ENCODE measurements around the gene WDR74.
"Not testable (repeated sequence)": the region's sequence is repeated elsewhere in the genome, so short reads cannot be mapped to it uniquely, and the experiment has no call there.

The WDR74 gene

GRCh38 chr11:62859281-62859703 lies 19.9 kb upstream of the WDR74 start:
- DNase-seq, result not testable (repeated sequence)

- DNase-seq, result no peak
Observed at GRCh38 chr11:62858201-62858600, 18.8 kb upstream of the WDR74 start.

- DNase-seq, result no peak
Observed at GRCh38 chr11:62857541-62857982, 18.2 kb upstream of the WDR74 start.

GRCh38 chr11:62856333-62856895 lies 17.0 kb upstream of the WDR74 start:
- no peak for DNase-seq

GRCh38 chr11:62855571-62856332 lies 16.4 kb upstream of the WDR74 start:
- peak; percentile 97 for DNase-seq

- DNase-seq, result no peak
Observed at GRCh38 chr11:62854825-62855570, 15.6 kb upstream of the WDR74 start.

GRCh38 chr11:62854013-62854824 lies 14.8 kb upstream of the WDR74 start:
- DNase-seq, result no peak

- no peak for DNase-seq
Observed at GRCh38 chr11:62853279-62853965, 14.0 kb upstream of the WDR74 start.

GRCh38 chr11:62852523-62853188 lies 13.3 kb upstream of the WDR74 start:
- DNase-seq, result no peak

- DNase-seq, result no peak
Observed at GRCh38 chr11:62851807-62852522, 12.6 kb upstream of the WDR74 start.

GRCh38 chr11:62850911-62851806 lies 11.8 kb upstream of the WDR74 start:
- no peak for DNase-seq

- DNase-seq, result no peak
Observed at GRCh38 chr11:62847767-62848314, 8.5 kb upstream of the WDR74 start.

GRCh38 chr11:62846177-62846576 lies 6.8 kb upstream of the WDR74 start:
- no peak for DNase-seq

- DNase-seq, result no peak
Observed at GRCh38 chr11:62844154-62844553, 4.8 kb upstream of the WDR74 start.

- DNase-seq, result no peak
Observed at GRCh38 chr11:62843466-62843865, 4.1 kb upstream of the WDR74 start.

- DNase-seq, result not testable (repeated sequence)
Observed at GRCh38 chr11:62842891-62843290, 3.5 kb upstream of the WDR74 start.

GRCh38 chr11:62842171-62842741 lies 2.9 kb upstream of the WDR74 start:
- no peak for DNase-seq

GRCh38 chr11:62841361-62842170 lies 2.2 kb upstream of the WDR74 start:
- peak; percentile 78 for DNase-seq
